ENCODE data around the gene RHOB. TPM values are rescaled to one million over a fixed set of nuclear protein-coding genes. Genes with fewer than 3 reads are reported as not detected.

The RHOB gene
- total and polyA plus RNA-seq, 2 of the 13 experiments (the other 11 are each of a cell fraction or from before 2014, with no cell fraction given), result 192 to 268 TPM

GRCh38 chr2:20433946-20434553 is 12.8 kb upstream of the RHOB start:
- intact Hi-C loops (cut with micrococcal nuclease; ENCODE audit: unreplicated experiment), result no loop called here
- H3K27me3 ChIP-seq (ENCODE audit: control insufficient read depth in 1 of 2, insufficient read depth in 2 of 2, low read length in 2 of 2), result peaks cover 0 to 11% of the 10 kb centered on the region in 2 experiments; a peak in 1 of 5 replicates
- no peak overlapping the region for H3K4me3 ChIP-seq (replicated peaks in 1 of 3; ENCODE audit: insufficient read depth in 1 of 3, low read depth in 2 of 3, low read length in 3 of 3)
- peaks cover 87% of the 10 kb centered on the region for H3K4me1 ChIP-seq (ENCODE audit: insufficient read depth, low read length)
- H3K27ac ChIP-seq (ENCODE audit: extremely low read length, insufficient read depth, low read length), result no peak overlapping the region
- WGBS (ENCODE audit: low lambda C conversion rate), result 52% methylated on average over 4 of the region's 4 CpGs
- H3K9me3 ChIP-seq (ENCODE audit: low read length), result no peaks in the 10 kb centered on the region
- in situ Hi-C loops (cut with HindIII; ENCODE audit: extremely low pct_ligation_motif_present, low pct_unique_long_range_greater_than_20kb), result no loop called here
- ChIA-PET CTCF (ENCODE audit: low intra/inter-chr PET ratio, low total read pairs) (no interaction called here), POLR2A (interaction anchor here (1.0 to 4.5 kb wide), 4 partner anchors 10 to 163 kb away, joined by 3 to 43 read pairs (median 4); partner anchors contain the start of gene RHOB)
- H4K20me1 ChIP-seq (ENCODE audit: insufficient read depth, low read length), result no peaks in the 10 kb centered on the region
- H3K79me2 ChIP-seq (ENCODE audit: insufficient read depth, low read length), result no peaks in the 10 kb centered on the region
- TF ChIP-seq ZNF556 (CRISPR knock-in tag; IDR thresholded peaks at IDR 0.05; ENCODE audit: borderline replicate concordance) (0 out of 2 replicates have a peak, but pooled peaks have one; percentile 6), THAP8 (CRISPR knock-in tag; IDR thresholded peaks at IDR 0.05; ENCODE audit: borderline replicate concordance) (no peak), TRIM22 (IDR thresholded peaks at IDR 0.05) (0 out of 2 replicates have a peak, but pooled peaks have one; percentile 58), IKZF1 (IDR thresholded peaks at IDR 0.05) (0 out of 2 replicates have a peak, but pooled peaks have one; percentile 76)
- TF ChIP-seq, protein P1, sequence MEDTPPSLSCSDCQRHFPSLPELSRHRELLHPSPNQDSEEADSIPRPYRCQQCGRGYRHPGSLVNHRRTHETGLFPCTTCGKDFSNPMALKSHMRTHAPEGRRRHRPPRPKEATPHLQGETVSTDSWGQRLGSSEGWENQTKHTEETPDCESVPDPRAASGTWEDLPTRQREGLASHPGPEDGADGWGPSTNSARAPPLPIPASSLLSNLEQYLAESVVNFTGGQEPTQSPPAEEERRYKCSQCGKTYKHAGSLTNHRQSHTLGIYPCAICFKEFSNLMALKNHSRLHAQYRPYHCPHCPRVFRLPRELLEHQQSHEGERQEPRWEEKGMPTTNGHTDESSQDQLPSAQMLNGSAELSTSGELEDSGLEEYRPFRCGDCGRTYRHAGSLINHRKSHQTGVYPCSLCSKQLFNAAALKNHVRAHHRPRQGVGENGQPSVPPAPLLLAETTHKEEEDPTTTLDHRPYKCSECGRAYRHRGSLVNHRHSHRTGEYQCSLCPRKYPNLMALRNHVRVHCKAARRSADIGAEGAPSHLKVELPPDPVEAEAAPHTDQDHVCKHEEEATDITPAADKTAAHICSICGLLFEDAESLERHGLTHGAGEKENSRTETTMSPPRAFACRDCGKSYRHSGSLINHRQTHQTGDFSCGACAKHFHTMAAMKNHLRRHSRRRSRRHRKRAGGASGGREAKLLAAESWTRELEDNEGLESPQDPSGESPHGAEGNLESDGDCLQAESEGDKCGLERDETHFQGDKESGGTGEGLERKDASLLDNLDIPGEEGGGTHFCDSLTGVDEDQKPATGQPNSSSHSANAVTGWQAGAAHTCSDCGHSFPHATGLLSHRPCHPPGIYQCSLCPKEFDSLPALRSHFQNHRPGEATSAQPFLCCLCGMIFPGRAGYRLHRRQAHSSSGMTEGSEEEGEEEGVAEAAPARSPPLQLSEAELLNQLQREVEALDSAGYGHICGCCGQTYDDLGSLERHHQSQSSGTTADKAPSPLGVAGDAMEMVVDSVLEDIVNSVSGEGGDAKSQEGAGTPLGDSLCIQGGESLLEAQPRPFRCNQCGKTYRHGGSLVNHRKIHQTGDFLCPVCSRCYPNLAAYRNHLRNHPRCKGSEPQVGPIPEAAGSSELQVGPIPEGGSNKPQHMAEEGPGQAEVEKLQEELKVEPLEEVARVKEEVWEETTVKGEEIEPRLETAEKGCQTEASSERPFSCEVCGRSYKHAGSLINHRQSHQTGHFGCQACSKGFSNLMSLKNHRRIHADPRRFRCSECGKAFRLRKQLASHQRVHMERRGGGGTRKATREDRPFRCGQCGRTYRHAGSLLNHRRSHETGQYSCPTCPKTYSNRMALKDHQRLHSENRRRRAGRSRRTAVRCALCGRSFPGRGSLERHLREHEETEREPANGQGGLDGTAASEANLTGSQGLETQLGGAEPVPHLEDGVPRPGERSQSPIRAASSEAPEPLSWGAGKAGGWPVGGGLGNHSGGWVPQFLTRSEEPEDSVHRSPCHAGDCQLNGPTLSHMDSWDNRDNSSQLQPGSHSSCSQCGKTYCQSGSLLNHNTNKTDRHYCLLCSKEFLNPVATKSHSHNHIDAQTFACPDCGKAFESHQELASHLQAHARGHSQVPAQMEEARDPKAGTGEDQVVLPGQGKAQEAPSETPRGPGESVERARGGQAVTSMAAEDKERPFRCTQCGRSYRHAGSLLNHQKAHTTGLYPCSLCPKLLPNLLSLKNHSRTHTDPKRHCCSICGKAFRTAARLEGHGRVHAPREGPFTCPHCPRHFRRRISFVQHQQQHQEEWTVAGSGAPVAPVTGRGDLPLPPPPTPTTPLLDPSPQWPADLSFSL (CRISPR knock-in tag; IDR thresholded peaks at IDR 0.05), result peak; percentile 45; the same call in 1 of the 2 replicates
- DNase-seq (ENCODE audit: low spot score), result no peak
- no TSS peak for BruUV-seq (replicated peaks)
- no peak for ATAC-seq
- H3K36me3 ChIP-seq (replicated peaks in 1 of 2; ENCODE audit: control insufficient read depth in 1 of 2, insufficient read depth in 2 of 2, low read length in 2 of 2), result no peaks in the 10 kb centered on the region
- no peak for FAIRE-seq
- H3K4me2 ChIP-seq (ENCODE audit: low read depth, low read length), result peak overlapping the region; percentile 41
- no peak overlapping the region for H2AFZ ChIP-seq (ENCODE audit: low read length)
- no peak overlapping the region for H3K9ac ChIP-seq (ENCODE audit: insufficient read depth, low read depth, low read length)
